ENCODE results near the gene DNAI2.

Gene DNAI2

DNA sequence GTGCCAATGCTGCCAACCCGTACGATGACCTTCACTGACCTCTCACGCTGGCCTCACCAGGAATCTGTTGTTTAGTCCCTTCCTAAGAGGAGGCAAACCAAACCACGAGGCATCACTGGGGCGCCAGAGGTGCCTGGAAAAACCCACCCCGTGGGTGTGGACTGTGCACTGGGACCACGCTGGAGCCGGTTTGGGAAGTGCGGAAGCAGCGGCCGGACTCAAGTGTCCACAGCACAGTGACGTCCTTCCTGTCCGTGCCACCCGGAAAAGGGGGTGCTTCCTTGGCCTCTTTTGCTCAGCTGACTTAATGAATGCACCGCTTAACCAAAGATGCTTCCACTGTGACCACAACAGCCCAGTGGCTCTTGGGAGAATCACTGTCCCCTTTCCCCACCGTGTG is 43.0 kb downstream of the DNAI2 start:
- CTCF ChIA-PET = interaction anchor here (1.1 kb wide), 1 partner anchor 21 kb away, joined by 3 read pairs; no protein-coding TSS in a partner anchor
- no peak overlapping the region for H3K27ac ChIP-seq (ENCODE audit: extremely low read depth, low read depth, low read length)
- TF ChIP-seq ZNF571 (tag by site-specific recombination; IDR thresholded peaks at IDR 0.05) (no peak), CTCF (tag by site-specific recombination; IDR thresholded peaks at IDR 0.05) (no peak), KLF7 (tag by site-specific recombination; IDR thresholded peaks at IDR 0.05; ENCODE audit: borderline replicate concordance) (no peak), WT1 (tag by site-specific recombination; IDR thresholded peaks at IDR 0.05) (no peak), ZNF112 (tag by site-specific recombination; IDR thresholded peaks at IDR 0.05) (no peak), SP7 (tag by site-specific recombination; IDR thresholded peaks at IDR 0.05) (no peak), FEZF1 (tag by site-specific recombination; IDR thresholded peaks at IDR 0.05) (no peak), ZNF140 (tag by site-specific recombination; IDR thresholded peaks at IDR 0.05) (no peak), RBAK (tag by site-specific recombination; IDR thresholded peaks at IDR 0.05) (no peak), ZNF23 (tag by site-specific recombination; IDR thresholded peaks at IDR 0.05; ENCODE audit: borderline replicate concordance) (no peak), ZNF248 (tag by site-specific recombination; IDR thresholded peaks at IDR 0.05) (no peak), ZNF19 (tag by site-specific recombination; IDR thresholded peaks at IDR 0.05; ENCODE audit: low read depth) (no peak), ZNF768 (tag by site-specific recombination; IDR thresholded peaks at IDR 0.05) (no peak), MYNN (tag by site-specific recombination; IDR thresholded peaks at IDR 0.05; ENCODE audit: borderline replicate concordance) (no peak), ZNF121 (tag by site-specific recombination; IDR thresholded peaks at IDR 0.05) (no peak), ZNF350 (tag by site-specific recombination; IDR thresholded peaks at IDR 0.05) (no peak), ZNF521 (tag by site-specific recombination; IDR thresholded peaks at IDR 0.05) (no peak), ZNF600 (tag by site-specific recombination; IDR thresholded peaks at IDR 0.05) (no peak)
- TF ChIP-seq, protein P1, sequence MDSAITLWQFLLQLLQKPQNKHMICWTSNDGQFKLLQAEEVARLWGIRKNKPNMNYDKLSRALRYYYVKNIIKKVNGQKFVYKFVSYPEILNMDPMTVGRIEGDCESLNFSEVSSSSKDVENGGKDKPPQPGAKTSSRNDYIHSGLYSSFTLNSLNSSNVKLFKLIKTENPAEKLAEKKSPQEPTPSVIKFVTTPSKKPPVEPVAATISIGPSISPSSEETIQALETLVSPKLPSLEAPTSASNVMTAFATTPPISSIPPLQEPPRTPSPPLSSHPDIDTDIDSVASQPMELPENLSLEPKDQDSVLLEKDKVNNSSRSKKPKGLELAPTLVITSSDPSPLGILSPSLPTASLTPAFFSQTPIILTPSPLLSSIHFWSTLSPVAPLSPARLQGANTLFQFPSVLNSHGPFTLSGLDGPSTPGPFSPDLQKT (IDR thresholded peaks at IDR 0.05; ENCODE audit: borderline replicate concordance, low read depth, low read length) = no peak

GRCh38 chr17:74318391-74318790 is 44.4 kb downstream of the DNAI2 start:
- TF ChIP-seq ZSCAN4 (tag by site-specific recombination; IDR thresholded peaks at IDR 0.05) = no peak
- TF ChIP-seq ZNF530 (tag by site-specific recombination; IDR thresholded peaks at IDR 0.05; ENCODE audit: low read depth) = no peak
- TF ChIP-seq ZNF664 (tag by site-specific recombination; IDR thresholded peaks at IDR 0.05) = no peak
- ChIA-PET CTCF (interaction anchor here (0.6 to 0.7 kb wide), 2 partner anchors 201 to 247 kb away, joined by 3 read pairs; no protein-coding TSS in a partner anchor), POLR2A (no interaction called here)
- no peaks in the 10 kb centered on the region for H3K36me3 ChIP-seq (ENCODE audit: control insufficient read depth in 2 of 2, insufficient read depth in 1 of 2, low read length in 2 of 2)
- no peak overlapping the region for H3K4me3 ChIP-seq (ENCODE audit: low read depth, low read length)
- H3K4me1 ChIP-seq (ENCODE audit: control insufficient read depth, insufficient read depth, low read length) = no peaks in the 10 kb centered on the region
- no peak overlapping the region for H3K27ac ChIP-seq (ENCODE audit: extremely low read depth, low read depth, low read length)
- H3K9me3 ChIP-seq (ENCODE audit: control insufficient read depth, insufficient read depth, low read depth, low read length) = no peaks in the 10 kb centered on the region

More for the DNA sequence above, 43.0 kb downstream of the DNAI2 start:
- Histone ChIP-seq H3K4me3 (ENCODE audit: low read depth, low read length) (no peak overlapping the region), H3K36me3 (ENCODE audit: control insufficient read depth in 2 of 2, insufficient read depth in 1 of 2, low read length in 2 of 2) (no peaks in the 10 kb centered on the region), H3K4me1 (ENCODE audit: control insufficient read depth, insufficient read depth, low read length) (no peaks in the 10 kb centered on the region), H3K9me3 (ENCODE audit: control insufficient read depth, insufficient read depth, low read depth, low read length) (no peaks in the 10 kb centered on the region)
- POLR2A ChIA-PET = no interaction called here
